ENCODE results near the gene GJA4.

DNA sequence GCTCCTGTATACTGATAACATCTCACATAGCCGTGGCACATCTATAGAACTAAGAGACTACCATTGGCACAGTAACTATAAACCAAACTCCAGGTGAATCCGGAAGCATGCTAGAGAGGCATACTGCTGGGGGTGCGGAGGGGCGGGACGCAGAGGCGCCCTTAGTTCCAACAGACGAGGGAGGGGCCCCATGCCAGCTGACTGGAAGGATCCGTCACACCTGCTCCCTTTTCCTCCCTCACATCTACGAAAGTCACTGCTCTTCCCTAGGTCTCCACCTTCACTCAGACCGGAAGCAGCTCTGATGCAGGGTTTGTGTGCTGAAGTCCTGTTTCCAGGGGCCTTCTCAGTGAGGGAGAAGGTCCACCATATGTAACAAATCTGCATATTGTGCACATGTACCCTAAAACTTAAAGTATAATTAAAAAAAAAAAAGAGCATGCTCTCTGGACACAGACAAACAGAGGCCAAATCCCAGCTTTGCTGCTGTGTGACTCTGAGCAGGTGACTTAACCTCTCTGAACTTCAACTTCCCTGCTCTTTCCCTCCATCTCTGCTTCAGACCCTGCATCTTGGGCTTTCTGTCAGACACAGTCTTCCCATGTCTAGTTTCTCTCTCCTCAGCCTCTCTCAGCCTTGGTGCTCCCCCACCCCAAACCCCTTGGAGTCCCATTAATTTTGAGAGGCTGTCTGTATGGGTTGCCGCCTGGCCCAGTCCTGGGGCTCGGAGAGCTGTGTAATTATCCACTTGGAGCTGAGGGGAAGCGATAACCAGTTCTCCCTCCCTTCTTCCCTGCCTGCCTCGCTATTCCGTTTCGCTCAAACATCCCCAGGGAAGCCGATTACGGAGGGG, 45.8 kb upstream of the GJA4 start:
- TF ChIP-seq, protein P1, sequence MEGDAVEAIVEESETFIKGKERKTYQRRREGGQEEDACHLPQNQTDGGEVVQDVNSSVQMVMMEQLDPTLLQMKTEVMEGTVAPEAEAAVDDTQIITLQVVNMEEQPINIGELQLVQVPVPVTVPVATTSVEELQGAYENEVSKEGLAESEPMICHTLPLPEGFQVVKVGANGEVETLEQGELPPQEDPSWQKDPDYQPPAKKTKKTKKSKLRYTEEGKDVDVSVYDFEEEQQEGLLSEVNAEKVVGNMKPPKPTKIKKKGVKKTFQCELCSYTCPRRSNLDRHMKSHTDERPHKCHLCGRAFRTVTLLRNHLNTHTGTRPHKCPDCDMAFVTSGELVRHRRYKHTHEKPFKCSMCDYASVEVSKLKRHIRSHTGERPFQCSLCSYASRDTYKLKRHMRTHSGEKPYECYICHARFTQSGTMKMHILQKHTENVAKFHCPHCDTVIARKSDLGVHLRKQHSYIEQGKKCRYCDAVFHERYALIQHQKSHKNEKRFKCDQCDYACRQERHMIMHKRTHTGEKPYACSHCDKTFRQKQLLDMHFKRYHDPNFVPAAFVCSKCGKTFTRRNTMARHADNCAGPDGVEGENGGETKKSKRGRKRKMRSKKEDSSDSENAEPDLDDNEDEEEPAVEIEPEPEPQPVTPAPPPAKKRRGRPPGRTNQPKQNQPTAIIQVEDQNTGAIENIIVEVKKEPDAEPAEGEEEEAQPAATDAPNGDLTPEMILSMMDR (IDR thresholded peaks at IDR 0.05 in 4 of 5, conservative IDR thresholded peaks at IDR 0.05 in 1 of 5), result no peak
- TF ChIP-seq POLR2A (IDR thresholded peaks at IDR 0.05), result no peak

All from gastrocnemius medialis (tissue), 4 donors.